Choroid plexus epithelial cell (primary cell): ENCODE data around the gene UBE2H.
"Not testable (repeated sequence)": the region's sequence is repeated elsewhere in the genome, so short reads cannot be mapped to it uniquely, and the experiment has no call there.

Experiments used
- DNase-seq: peaks from one replicate; pipeline ENCODE4 v3.0.0-alpha.2; 2010; ENCODE audit warnings: low read depth
- H3K4me3 ChIP-seq: 2 replicates; pipeline ENCODE4 v1.5.1; 2011; ENCODE audit warnings: low read depth, mild to moderate bottlenecking, control low read depth, low read length, moderate library complexity
- TF ChIP-seq, protein P1 (sequence below): conservative IDR thresholded peaks from 2 replicates; pipeline ENCODE4 v1.5.1; 2011; ENCODE audit warnings: low read depth, mild to moderate bottlenecking, control low read depth, inconsistent platforms, low read length, moderate library complexity

The UBE2H gene

DNA sequence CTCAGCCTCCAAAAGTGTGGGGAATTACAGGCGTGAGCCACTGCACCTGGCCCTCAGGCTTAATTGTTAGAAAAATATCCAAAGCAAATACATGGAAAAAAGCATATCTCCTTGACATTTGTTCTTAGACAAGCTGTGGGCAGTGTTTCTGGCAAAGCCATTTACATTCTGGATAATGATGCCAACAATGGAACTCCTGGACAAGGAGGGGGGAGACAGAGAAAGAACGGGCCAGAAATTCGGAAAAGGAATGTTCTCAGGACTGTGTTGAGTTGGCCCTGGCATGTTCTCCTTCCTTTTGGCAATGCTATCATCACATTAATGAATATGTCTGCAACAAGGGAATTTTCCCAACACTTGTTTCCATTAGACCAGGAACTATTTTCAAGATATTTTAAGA, 88.7 kb downstream of the UBE2H start:
- DNase-seq = no peak
- no peak overlapping the region for H3K4me3 ChIP-seq
- TF ChIP-seq, protein P1, sequence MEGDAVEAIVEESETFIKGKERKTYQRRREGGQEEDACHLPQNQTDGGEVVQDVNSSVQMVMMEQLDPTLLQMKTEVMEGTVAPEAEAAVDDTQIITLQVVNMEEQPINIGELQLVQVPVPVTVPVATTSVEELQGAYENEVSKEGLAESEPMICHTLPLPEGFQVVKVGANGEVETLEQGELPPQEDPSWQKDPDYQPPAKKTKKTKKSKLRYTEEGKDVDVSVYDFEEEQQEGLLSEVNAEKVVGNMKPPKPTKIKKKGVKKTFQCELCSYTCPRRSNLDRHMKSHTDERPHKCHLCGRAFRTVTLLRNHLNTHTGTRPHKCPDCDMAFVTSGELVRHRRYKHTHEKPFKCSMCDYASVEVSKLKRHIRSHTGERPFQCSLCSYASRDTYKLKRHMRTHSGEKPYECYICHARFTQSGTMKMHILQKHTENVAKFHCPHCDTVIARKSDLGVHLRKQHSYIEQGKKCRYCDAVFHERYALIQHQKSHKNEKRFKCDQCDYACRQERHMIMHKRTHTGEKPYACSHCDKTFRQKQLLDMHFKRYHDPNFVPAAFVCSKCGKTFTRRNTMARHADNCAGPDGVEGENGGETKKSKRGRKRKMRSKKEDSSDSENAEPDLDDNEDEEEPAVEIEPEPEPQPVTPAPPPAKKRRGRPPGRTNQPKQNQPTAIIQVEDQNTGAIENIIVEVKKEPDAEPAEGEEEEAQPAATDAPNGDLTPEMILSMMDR = no peak

DNA sequence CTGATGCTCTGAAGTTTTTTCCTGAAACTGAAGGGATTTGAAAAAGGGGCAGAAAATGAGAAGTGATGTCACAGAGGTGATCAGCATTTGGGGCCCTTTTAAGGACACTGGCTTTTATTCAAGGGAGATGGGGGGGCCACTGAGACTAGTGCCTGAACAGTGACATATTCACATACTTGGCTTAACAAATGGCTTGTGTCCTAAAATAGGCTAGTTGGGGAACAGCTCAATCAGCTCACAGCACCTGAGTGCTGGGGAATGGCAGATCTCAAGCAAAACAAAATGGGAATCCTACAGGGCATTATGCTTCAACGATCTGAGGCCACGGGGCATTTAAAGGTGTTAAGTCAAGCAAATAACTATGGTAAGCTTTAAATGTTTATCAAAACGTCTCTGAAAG, 90.1 kb downstream of the UBE2H start:
- no peak overlapping the region for H3K4me3 ChIP-seq
- DNase-seq = no peak
- TF ChIP-seq, protein P1 = no peak

DNA sequence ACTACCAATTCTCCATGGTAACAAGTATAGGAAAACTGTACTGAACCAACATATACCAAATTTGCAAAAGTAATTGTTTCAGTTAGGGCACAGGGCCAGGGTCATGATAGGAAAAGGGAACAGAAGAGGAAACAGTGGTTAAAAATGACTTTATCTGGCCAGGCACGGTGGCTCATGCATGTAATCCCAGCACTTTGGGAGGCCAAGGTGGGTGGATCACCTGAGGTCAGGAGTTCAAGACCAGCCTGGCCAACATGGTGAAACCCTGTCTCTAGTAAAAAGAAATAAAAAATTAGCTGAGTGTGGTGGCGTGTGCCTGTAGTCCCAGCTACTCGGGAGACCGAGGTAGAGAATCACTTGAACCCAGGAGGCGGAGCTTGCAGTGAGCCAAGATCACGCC, 92.0 kb downstream of the UBE2H start:
- H3K4me3 ChIP-seq, DNase-seq: not testable (repeated sequence)

DNA sequence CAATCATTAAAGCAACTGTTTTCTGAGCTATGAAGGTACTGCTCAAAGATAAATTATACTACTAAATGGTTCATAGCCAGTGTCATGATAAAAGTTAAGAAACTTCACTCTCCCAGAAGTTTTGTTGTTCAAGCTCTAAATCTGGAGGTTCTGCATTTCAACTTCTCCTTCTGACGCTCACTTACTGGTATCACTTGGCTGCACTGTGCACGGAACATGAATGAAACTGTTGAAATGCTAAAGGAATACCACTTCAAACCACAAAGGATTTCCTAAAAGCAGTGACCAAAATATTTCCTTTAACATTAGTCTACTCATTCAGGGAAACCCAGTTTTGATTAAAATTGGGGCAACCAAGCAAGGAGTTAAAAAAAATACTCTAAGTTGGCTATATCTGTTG, 93.6 kb downstream of the UBE2H start:
- peak; percentile 75 for DNase-seq
- TF ChIP-seq, protein P1 = no peak
- no peak overlapping the region for H3K4me3 ChIP-seq

DNA sequence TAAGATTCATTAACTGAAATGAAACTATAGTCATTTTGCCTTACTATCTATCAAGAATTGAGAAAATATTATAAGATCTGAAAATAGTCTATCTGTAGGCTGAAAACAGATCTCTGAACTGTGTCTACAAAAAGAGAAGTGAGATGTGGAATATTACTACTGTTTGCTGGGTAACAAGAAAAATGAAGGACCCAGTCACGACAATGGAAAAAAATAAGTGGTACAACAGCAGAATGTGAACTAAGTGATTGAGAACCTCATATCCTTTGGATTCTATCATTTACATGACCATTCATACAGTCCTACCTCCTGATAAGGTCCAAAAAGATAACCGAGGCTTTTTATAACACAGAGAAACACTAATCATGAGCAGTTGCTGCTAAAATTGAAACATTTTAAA, 94.3 kb downstream of the UBE2H start:
- TF ChIP-seq, protein P1 = no peak
- H3K4me3 ChIP-seq = no peak overlapping the region
- DNase-seq = no peak

DNA sequence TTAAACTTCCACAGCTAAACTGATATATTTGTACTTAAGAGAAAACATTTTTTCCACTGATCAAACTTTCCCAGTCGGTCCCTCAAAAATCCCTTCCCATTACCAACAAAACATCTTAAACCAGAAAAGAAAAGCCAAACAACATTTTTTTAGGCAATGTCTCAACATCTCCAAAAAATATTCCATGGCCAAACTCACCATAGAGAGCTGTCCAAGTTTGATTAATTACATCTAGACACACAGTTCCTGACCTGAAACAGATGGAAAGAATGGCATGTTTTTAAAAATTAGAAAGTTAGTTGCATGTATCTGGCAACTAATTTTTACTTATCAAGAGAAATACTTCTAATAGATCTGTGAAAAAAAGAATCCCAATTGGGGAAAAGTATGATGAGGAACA, 95.4 kb downstream of the UBE2H start:
- DNase-seq = no peak
- TF ChIP-seq, protein P1 = no peak
- no peak overlapping the region for H3K4me3 ChIP-seq

DNA sequence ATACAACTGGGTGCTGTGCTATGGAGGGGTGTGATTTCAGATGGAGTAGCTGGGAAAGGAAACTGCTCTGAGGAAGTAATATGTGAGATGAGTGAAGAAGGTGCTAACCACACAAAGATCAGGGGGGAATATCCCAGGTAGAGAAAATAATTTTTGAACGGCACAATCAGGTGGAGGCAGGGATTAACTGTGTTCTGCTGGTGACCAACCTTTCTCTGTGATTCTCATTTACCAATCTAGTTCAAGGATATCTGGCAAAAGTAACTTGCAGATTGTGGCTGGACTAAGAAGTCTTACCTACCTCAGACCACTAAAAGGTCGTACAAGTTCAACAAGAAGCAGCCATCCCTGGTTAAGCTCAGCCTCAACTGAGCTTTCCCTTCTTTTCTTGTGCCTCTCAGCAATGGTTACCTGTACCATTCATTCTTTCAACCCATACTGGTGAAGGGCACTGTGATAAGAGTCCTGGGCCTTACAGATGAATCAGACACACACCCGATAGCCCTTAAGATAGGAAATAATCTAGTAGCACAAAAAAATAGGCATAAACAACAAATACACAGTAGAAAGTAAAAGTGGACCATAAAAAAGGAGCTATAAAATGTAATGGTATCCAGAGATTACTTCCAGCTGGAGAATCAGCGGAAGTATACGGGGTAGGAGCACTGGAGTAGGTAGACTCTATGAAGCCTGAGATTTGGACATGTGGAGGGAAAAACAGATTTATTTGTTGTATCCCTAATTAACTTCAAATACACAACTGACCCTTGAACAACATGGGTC, 96.6 kb downstream of the UBE2H start:
- no peak overlapping the region for H3K4me3 ChIP-seq
- TF ChIP-seq, protein P1 = no peak
- DNase-seq = no peak
